HCT116 (cell line): ENCODE results near the gene RMND5A. TPM values are rescaled to one million over a fixed set of nuclear protein-coding genes. Genes with fewer than 3 reads are reported as not detected.

Source experiments
- ATAC-seq: fragments of 200-7000 bp; cut with Tn5 transposase; 2 replicates; pipeline ENCODE4 v1.9.1; 2020; ENCODE audit warnings: mild to moderate bottlenecking, moderate library complexity
- BruUV-seq: library from RNA; stranded (reverse); fragments of 400-500 nt; replicated peaks from 2 replicates; lab custom pipeline; 2021; lab: Mats Ljungman, UMichigan
- CTCF ChIA-PET: fragments of 300-600 bp; sonication (Branson Sonifier 250); formaldehyde crosslinking; loops from one replicate; lab custom pipeline; 2021; ENCODE audit warnings: antibody characterized with exemption; lab: Charles Lee
- POLR2A ChIA-PET: fragments of 300-600, 350-600 bp; sonication (Branson Sonifier 250); formaldehyde crosslinking; loops from one replicate; lab custom pipeline; 2021; ENCODE audit warnings: antibody characterized with exemption; lab: Charles Lee
- RAD21 ChIA-PET, 2 experiments: fragments of 300-600 bp; sonication (Branson Sonifier 250); formaldehyde crosslinking; loops; one replicate each; lab custom pipeline; 2023; ENCODE audit warnings: low total read pairs in 2 of 2; ENCODE audit not compliant: uncharacterized antibody in 2 of 2, unreplicated experiment in 2 of 2, low non-redundant PET in 1 of 2; lab: Charles Lee
- DNase-seq: peaks from one replicate; pipeline ENCODE4 v3.0.0-alpha.2; 2010; ENCODE audit warnings: low read depth, low spot score
- H2AFZ ChIP-seq: fragments of 200-600 bp; shearing (Covaris generic), sonication (generic); 2 replicates; pipeline ENCODE4 v1.6.1; 2017; ENCODE audit warnings: low read depth, mixed run types, mixed read lengths, antibody characterized with exemption, low read length; ENCODE audit not compliant: poor library complexity, severe bottlenecking
- H3K27ac ChIP-seq: 2 replicates; pipeline ENCODE4 v1.5.1; 2012; ENCODE audit warnings: low read depth, low read length
- H3K27me3 ChIP-seq: fragments of 200-600 bp; sonication (generic); 2 replicates; pipeline ENCODE4 v1.6.1; 2016; ENCODE audit warnings: mixed run types, low read length, mixed read lengths; ENCODE audit not compliant: insufficient read depth
- H3K36me3 ChIP-seq, 2 experiments: fragments of 200-500 bp in 1 of 2; fragments of 200-600 bp in 1 of 2; sonication (Bioruptor generic) in 1 of 2; sonication (generic) in 1 of 2; 2 replicates each; pipeline versions ENCODE4 v1.5.1 to v1.6.1; 2014 to 2016; ENCODE audit warnings: low read length in 2 of 2, inconsistent platforms in 1 of 2, mixed read lengths in 1 of 2, mixed run types in 1 of 2; ENCODE audit not compliant: insufficient read depth in 2 of 2, control insufficient read depth in 1 of 2
- H3K4me1 ChIP-seq, 2 experiments: fragments of 200-600 bp in 1 of 2; sonication (generic) in 1 of 2; 2 replicates each; pipeline versions ENCODE4 v1.5.1 to v1.6.1; 2012 to 2017; ENCODE audit warnings: low read length in 2 of 2, inconsistent platforms in 1 of 2, mild to moderate bottlenecking in 1 of 2, mixed read lengths in 1 of 2, mixed run types in 1 of 2, moderate library complexity in 1 of 2; ENCODE audit not compliant: insufficient read depth in 2 of 2, control insufficient read depth in 1 of 2
- H3K4me2 ChIP-seq: fragments of 200-600 bp; sonication (generic); 2 replicates; pipeline ENCODE4 v1.6.1; 2017; ENCODE audit warnings: mixed run types, low read length, mixed read lengths
- H3K4me3 ChIP-seq, 2 experiments: fragments of 200-600 bp in 1 of 2; sonication (generic) in 1 of 2; replicated peaks in 1 of 2; 2 replicates each; pipeline ENCODE4 v1.5.1; 2011 to 2016; ENCODE audit warnings: low read length in 2 of 2, control low read depth in 1 of 2, low read depth in 1 of 2, mild to moderate bottlenecking in 1 of 2, mixed read lengths in 1 of 2, mixed run types in 1 of 2
- H3K79me2 ChIP-seq: fragments of 200-600 bp; sonication (generic); 2 replicates; pipeline ENCODE4 v1.6.1; 2017; ENCODE audit warnings: mild to moderate bottlenecking, mixed run types, low read length, moderate library complexity, mixed read lengths; ENCODE audit not compliant: insufficient read depth
- H3K9ac ChIP-seq: fragments of 200-600 bp; sonication (generic); 2 replicates; pipeline ENCODE4 v1.6.1; 2016; ENCODE audit warnings: low read length, mixed read lengths
- H3K9me2 ChIP-seq: fragments of 200-600 bp; sonication (generic), shearing (Covaris generic); 2 replicates; pipeline ENCODE4 v1.6.1; 2017; ENCODE audit warnings: mixed run types, mild to moderate bottlenecking, moderate library complexity; ENCODE audit not compliant: insufficient read depth
- H3K9me3 ChIP-seq, 2 experiments: fragments of 200-500 bp in 1 of 2; fragments of 200-600 bp in 1 of 2; sonication (Bioruptor generic) in 1 of 2; sonication (generic) in 1 of 2; 2 replicates each; pipeline ENCODE4 v1.6.1; 2014 to 2017; ENCODE audit warnings: low read length in 2 of 2, mixed read lengths in 2 of 2, inconsistent platforms in 1 of 2, low read depth in 1 of 2, mild to moderate bottlenecking in 1 of 2, mixed run types in 1 of 2, moderate library complexity in 1 of 2; ENCODE audit not compliant: control insufficient read depth in 1 of 2, insufficient read depth in 1 of 2
- H4K20me1 ChIP-seq: fragments of 200-600 bp; sonication (generic), shearing (Covaris generic); 2 replicates; pipeline ENCODE4 v1.6.1; 2017; ENCODE audit warnings: mixed run types, mild to moderate bottlenecking, moderate library complexity; ENCODE audit not compliant: insufficient read depth
- ELF1 ChIP-seq: IDR thresholded peaks from 2 replicates; pipeline ENCODE4 v1.6.1; 2012; ENCODE audit warnings: low read depth, borderline replicate concordance
- POLR2AphosphoS5 ChIP-seq: IDR thresholded peaks from 2 replicates; pipeline ENCODE4 v1.6.1; 2011; ENCODE audit warnings: mild to moderate bottlenecking, low read depth, low read length, moderate library complexity
- ZFX ChIP-seq: fragments of 450-650 bp; IDR thresholded peaks from 2 replicates; pipeline ENCODE4 v1.6.1; 2017
- intact Hi-C: fragments of 100-400 bp; cut with micrococcal nuclease; formaldehyde crosslinking; loops from 2 replicates; pipeline ENCODE4 v1.10.0; 2022
- total RNA-seq: library from RNA; stranded (reverse); gene quantifications from one replicate; pipeline ENCODE4 v1.2.1, GENCODE V29; 2021; ENCODE audit not compliant: unreplicated experiment
- TF ChIP-seq, protein P1 (sequence below): IDR thresholded peaks from 2 replicates; pipeline ENCODE4 v1.6.1; 2012
- TF ChIP-seq, protein P2 (sequence below): IDR thresholded peaks from 2 replicates; pipeline ENCODE4 v1.6.1; 2012; ENCODE audit warnings: low read depth

RMND5A gene
- total RNA-seq, 1 experiment from 2014 or later, result 32.4 TPM

DNA sequence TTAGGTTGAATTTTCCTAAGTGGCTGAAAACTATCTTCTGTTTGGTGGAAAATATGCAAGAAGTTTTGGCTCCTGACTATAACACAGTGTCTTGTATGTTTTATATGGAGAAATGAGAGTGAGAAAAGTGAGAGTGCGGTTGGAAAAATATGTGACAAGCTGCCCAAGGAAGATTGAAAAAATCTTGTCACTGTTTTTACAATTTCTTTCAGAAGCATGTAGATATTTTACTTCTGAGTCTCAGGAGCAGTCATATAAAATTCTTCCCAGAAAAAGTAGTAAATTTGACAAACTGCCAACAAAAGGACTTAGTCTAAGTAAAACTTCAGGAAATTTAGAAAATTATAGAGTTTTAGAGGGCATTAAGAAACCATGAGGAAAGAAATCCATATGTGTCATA lies 19.4 kb upstream of the RMND5A start:
- intact Hi-C loops, result no loop called here
- no peak for TF ChIP-seq POLR2AphosphoS5
- TF ChIP-seq, protein P1, sequence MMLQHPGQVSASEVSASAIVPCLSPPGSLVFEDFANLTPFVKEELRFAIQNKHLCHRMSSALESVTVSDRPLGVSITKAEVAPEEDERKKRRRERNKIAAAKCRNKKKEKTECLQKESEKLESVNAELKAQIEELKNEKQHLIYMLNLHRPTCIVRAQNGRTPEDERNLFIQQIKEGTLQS, result no peak
- no peak for TF ChIP-seq ELF1
- TF ChIP-seq ZFX, result no peak
- TF ChIP-seq, protein P2, sequence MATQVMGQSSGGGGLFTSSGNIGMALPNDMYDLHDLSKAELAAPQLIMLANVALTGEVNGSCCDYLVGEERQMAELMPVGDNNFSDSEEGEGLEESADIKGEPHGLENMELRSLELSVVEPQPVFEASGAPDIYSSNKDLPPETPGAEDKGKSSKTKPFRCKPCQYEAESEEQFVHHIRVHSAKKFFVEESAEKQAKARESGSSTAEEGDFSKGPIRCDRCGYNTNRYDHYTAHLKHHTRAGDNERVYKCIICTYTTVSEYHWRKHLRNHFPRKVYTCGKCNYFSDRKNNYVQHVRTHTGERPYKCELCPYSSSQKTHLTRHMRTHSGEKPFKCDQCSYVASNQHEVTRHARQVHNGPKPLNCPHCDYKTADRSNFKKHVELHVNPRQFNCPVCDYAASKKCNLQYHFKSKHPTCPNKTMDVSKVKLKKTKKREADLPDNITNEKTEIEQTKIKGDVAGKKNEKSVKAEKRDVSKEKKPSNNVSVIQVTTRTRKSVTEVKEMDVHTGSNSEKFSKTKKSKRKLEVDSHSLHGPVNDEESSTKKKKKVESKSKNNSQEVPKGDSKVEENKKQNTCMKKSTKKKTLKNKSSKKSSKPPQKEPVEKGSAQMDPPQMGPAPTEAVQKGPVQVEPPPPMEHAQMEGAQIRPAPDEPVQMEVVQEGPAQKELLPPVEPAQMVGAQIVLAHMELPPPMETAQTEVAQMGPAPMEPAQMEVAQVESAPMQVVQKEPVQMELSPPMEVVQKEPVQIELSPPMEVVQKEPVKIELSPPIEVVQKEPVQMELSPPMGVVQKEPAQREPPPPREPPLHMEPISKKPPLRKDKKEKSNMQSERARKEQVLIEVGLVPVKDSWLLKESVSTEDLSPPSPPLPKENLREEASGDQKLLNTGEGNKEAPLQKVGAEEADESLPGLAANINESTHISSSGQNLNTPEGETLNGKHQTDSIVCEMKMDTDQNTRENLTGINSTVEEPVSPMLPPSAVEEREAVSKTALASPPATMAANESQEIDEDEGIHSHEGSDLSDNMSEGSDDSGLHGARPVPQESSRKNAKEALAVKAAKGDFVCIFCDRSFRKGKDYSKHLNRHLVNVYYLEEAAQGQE, result no peak
- TF ChIP-seq, all 23 proteins: peak for 0
- POLR2A ChIA-PET, result no interaction called here

More for the DNA sequence above, 19.4 kb upstream of the RMND5A start:
- ATAC-seq, result no peak
- Histone ChIP-seq H3K9me3 (peaks cover 2 to 5% of the 10 kb centered on the region in 2 experiments; a peak in 2 of 4 replicates), H4K20me1 (no peaks in the 10 kb centered on the region), H3K4me1 (peaks cover 14 to 28% of the 10 kb centered on the region in 2 experiments), H3K4me3 (no peak overlapping the region), H3K36me3 (no peaks in the 10 kb centered on the region; a peak in 1 of 4 replicates), H3K9me2 (no peaks in the 10 kb centered on the region), H3K79me2 (no peaks in the 10 kb centered on the region), H3K9ac (no peak overlapping the region), H3K4me2 (no peak overlapping the region), H3K27ac (no peak overlapping the region), H3K27me3 (no peaks in the 10 kb centered on the region), H2AFZ (no peak overlapping the region)
- RAD21 ChIA-PET, result no interaction called here
- CTCF ChIA-PET, result no interaction called here
- BruUV-seq, result no TSS peak
- DNase-seq, result no peak
